Left ventricle myocardium inferior (tissue), 1 donor: ENCODE data around the gene TPK1. TPM values are rescaled to one million over a fixed set of nuclear protein-coding genes. Genes with fewer than 3 reads are reported as not detected.
A peak's percentile ranks its signal among the peaks of the same experiment; 100 is the strongest.

ENCODE experiments used
- DNase-seq: peaks from one replicate; pipeline ENCODE4 v3.0.0-alpha.2; 2020
- H3K27ac ChIP-seq: fragments of 200-600 bp; replicated peaks from 2 replicates; pipeline ENCODE4 v1.8.0; 2021
- H3K27me3 ChIP-seq: fragments of 200-600 bp; 2 replicates; pipeline ENCODE4 v1.8.0; 2021; ENCODE audit warnings: low read depth
- H3K36me3 ChIP-seq: fragments of 200-600 bp; 2 replicates; pipeline ENCODE4 v1.8.0; 2021
- H3K4me1 ChIP-seq: fragments of 200-600 bp; 2 replicates; pipeline ENCODE4 v1.8.0; 2021
- H3K4me3 ChIP-seq: fragments of 200-600 bp; 2 replicates; pipeline ENCODE4 v1.8.0; 2021; ENCODE audit warnings: mild to moderate bottlenecking, moderate library complexity
- H3K9me3 ChIP-seq: fragments of 200-600 bp; replicated peaks from 2 replicates; pipeline ENCODE4 v1.8.0; 2021
- CTCF ChIP-seq: fragments of 200-600 bp; IDR thresholded peaks from 2 replicates; pipeline ENCODE4 v1.8.0; 2021; ENCODE audit warnings: antibody characterized with exemption, mild to moderate bottlenecking, borderline replicate concordance
- intact Hi-C: fragments of 100-400 bp; cut with micrococcal nuclease; formaldehyde crosslinking; loops from one replicate; pipeline ENCODE4 v1.11.0; 2022
- long read RNA-seq: library from polyadenylated mRNA; unstranded; transcript quantifications from one replicate; pipeline ENCODE4 v2.0.0, GENCODE V29; 2021
- total RNA-seq: library from RNA; stranded (reverse); fragmentation: NEBNext Ultra II Directional; extraction: Animal tissue kit (Norgen Biotek cat#: 25700); gene quantifications from one replicate; pipeline ENCODE4 v1.2.1, GENCODE V29; 2021
- donor health status: DM: no; HTN: yes; CAD: no; lungs with severe emphysema.

The TPK1 gene
- 3.5 TPM for total RNA-seq
- long read RNA-seq, partial matches to known transcripts, result 0 of 3 reads
- long read RNA-seq, other reads (novel, unspliced or antisense), result 3 of 3 reads

- no peaks in the 10 kb centered on the region for H3K36me3 ChIP-seq
- peak; percentile 16 for TF ChIP-seq CTCF
- H3K27ac ChIP-seq, result peak within 1 kb of the TSS; percentile 98
- H3K4me1 ChIP-seq, result peaks cover 27% of the 10 kb centered on the region
- H3K27me3 ChIP-seq, result no peaks in the 10 kb centered on the region
- intact Hi-C loops, result no loop called here
- H3K4me3 ChIP-seq, result peak within 1 kb of the TSS; percentile 80
- H3K9me3 ChIP-seq, result peaks cover 9% of the 10 kb centered on the region
- DNase-seq, result peak; percentile 92
Observed at GRCh38 chr7:144835652-144836544, at the start of gene TPK1. Gene TPK1 (minus strand): TSS chr7:144836053. CDS start chr7:144835602, 451 bp downstream.

GRCh38 chr7:144885478-144885877 is 49.6 kb upstream of the TPK1 start:
- no peak overlapping the region for H3K27ac ChIP-seq
- intact Hi-C loops, result no loop called here
- no peak for TF ChIP-seq CTCF

GRCh38 chr7:144884896-144885295 is 49.0 kb upstream of the TPK1 start:
- Histone ChIP-seq H3K4me3 (no peak overlapping the region), H3K4me1 (no peaks in the 10 kb centered on the region), H3K36me3 (no peaks in the 10 kb centered on the region), H3K27me3 (no peaks in the 10 kb centered on the region), H3K9me3 (no peaks in the 10 kb centered on the region), H3K27ac (no peak overlapping the region)
- DNase-seq, result no peak
- TF ChIP-seq CTCF, result no peak
- intact Hi-C loops, result no loop called here

More at GRCh38 chr7:144885478-144885877, 49.6 kb upstream of the TPK1 start:
- no peak for DNase-seq
- no peak overlapping the region for H3K4me3 ChIP-seq
- H3K36me3 ChIP-seq, result no peaks in the 10 kb centered on the region
- no peaks in the 10 kb centered on the region for H3K27me3 ChIP-seq
- no peaks in the 10 kb centered on the region for H3K9me3 ChIP-seq
- no peaks in the 10 kb centered on the region for H3K4me1 ChIP-seq

GRCh38 chr7:144873316-144873845 is 37.5 kb upstream of the TPK1 start:
- no peak for DNase-seq
- intact Hi-C loops, result no loop called here
- H3K4me1 ChIP-seq, result no peaks in the 10 kb centered on the region
- H3K27ac ChIP-seq, result no peak overlapping the region
- H3K36me3 ChIP-seq, result no peaks in the 10 kb centered on the region
- H3K9me3 ChIP-seq, result no peaks in the 10 kb centered on the region
- peaks cover 48% of the 10 kb centered on the region for H3K27me3 ChIP-seq
- TF ChIP-seq CTCF, result no peak
- H3K4me3 ChIP-seq, result no peak overlapping the region

- no peak overlapping the region for H3K27ac ChIP-seq
- DNase-seq, result no peak
- H3K4me1 ChIP-seq, result no peaks in the 10 kb centered on the region
- no peak overlapping the region for H3K4me3 ChIP-seq
- intact Hi-C loops, result no loop called here
- H3K27me3 ChIP-seq, result peaks cover 17% of the 10 kb centered on the region
- H3K36me3 ChIP-seq, result no peaks in the 10 kb centered on the region
- no peak for TF ChIP-seq CTCF
- no peaks in the 10 kb centered on the region for H3K9me3 ChIP-seq
Observed at GRCh38 chr7:144869082-144869481, 33.2 kb upstream of the TPK1 start.
